Heart left ventricle (tissue), 16 donors: ENCODE measurements around the gene CDK4. TPM values are rescaled to one million over a fixed set of nuclear protein-coding genes. Genes with fewer than 3 reads are reported as not detected.

Experiments used
- ATAC-seq, 4 donors: fragments of 200-7000 bp; cut with Tn5 transposase; one replicate each; pipeline ENCODE4 v1.9.1; 2020 to 2022; ENCODE audit warnings: moderate library complexity in 4 of 4, mild to moderate bottlenecking in 3 of 4, moderate number of reproducible peaks in 1 of 4
- DNase-seq, 5 donors: peaks; one replicate each; pipeline ENCODE4 v3.0.0-alpha.2; 2020
- H3K27ac ChIP-seq, 12 donors: fragments of 200-600 bp; sonication (generic) in 4 of 12; one replicate each; pipeline versions ENCODE4 v1.5.0 to v1.8.0; 2016 to 2022; ENCODE audit warnings: mild to moderate bottlenecking in 2 of 12
- H3K27me3 ChIP-seq, 9 donors: fragments of 200-600 bp; sonication (generic) in 2 of 9; one replicate each; pipeline versions ENCODE4 v1.5.1 to v1.8.0; 2016 to 2022; ENCODE audit warnings: mild to moderate bottlenecking in 3 of 9
- H3K36me3 ChIP-seq, 9 donors: fragments of 200-600 bp; sonication (generic) in 2 of 9; one replicate each; pipeline versions ENCODE4 v1.5.0 to v1.8.0; 2018 to 2022; ENCODE audit warnings: mild to moderate bottlenecking in 2 of 9
- H3K4me1 ChIP-seq, 12 donors: fragments of 200-600 bp; sonication (generic) in 4 of 12; one replicate each; pipeline versions ENCODE4 v1.5.0 to v1.8.0; 2016 to 2022; ENCODE audit warnings: mild to moderate bottlenecking in 3 of 12
- H3K4me3 ChIP-seq, 12 donors: fragments of 200-600 bp; sonication (generic) in 4 of 12; one replicate each; pipeline versions ENCODE4 v1.5.0 to v1.8.0; 2017 to 2022; ENCODE audit warnings: mild to moderate bottlenecking in 9 of 12, moderate library complexity in 4 of 12
- H3K9me3 ChIP-seq, 12 donors: fragments of 200-600 bp; sonication (generic) in 4 of 12; one replicate each; pipeline versions ENCODE4 v1.5.0 to v1.8.0; 2016 to 2022; ENCODE audit warnings: mild to moderate bottlenecking in 1 of 12
- CTCF ChIP-seq, 12 donors: fragments of 200-600 bp; sonication (generic) in 4 of 12; IDR thresholded peaks; one replicate each; pipeline versions ENCODE4 v1.5.0 to v1.8.0; 2018 to 2022; ENCODE audit warnings: antibody characterized with exemption in 12 of 12, mild to moderate bottlenecking in 5 of 12
- POLR2A ChIP-seq, 2 donors: fragments of 450-650 bp; IDR thresholded peaks; one replicate each; pipeline ENCODE4 v1.6.1; 2017; ENCODE audit warnings: antibody characterized with exemption in 2 of 2, mild to moderate bottlenecking in 2 of 2, moderate library complexity in 2 of 2
- WGBS, 4 donors: extraction: QIAGEN DNeasy Blood & Tissue Kit in 2 of 4; methylation state at CpG; one replicate each; pipeline versions ENCODE4 v1.1.5 to v1.1.7; 2013 to 2018; 5-methylcytosine and 5-hydroxymethylcytosine counted together
- intact Hi-C, 10 donors: fragments of 100-400 bp; cut with DNase I; formaldehyde crosslinking; loops; one replicate each; pipeline versions ENCODE4 v1.11.1 to v1.14.2; 2022
- polyA plus RNA-seq, 2 donors: library from polyadenylated mRNA; stranded (reverse); fragments of 200-250 nt; gene quantifications; one replicate each; pipeline ENCODE4 v1.2.3, GENCODE V29; 2013
- total RNA-seq, 9 donors: library from RNA; depleted of rRNA in 2 of 9; stranded (reverse); fragments of >200 nt in 2 of 9; fragmentation: NEBNext Ultra II Directional in 3 of 9; extraction: Animal tissue kit (Norgen Biotek cat#: 25700) in 3 of 9; gene quantifications; one replicate each; pipeline versions ENCODE4 v1.1.0 to v1.2.4, GENCODE V29; 2016 to 2023
- donor health status: ischemic (EF 13 %, LVEDD 7.1; RV severe dilation, severe dysfunction).
- donor health status: healthy with polysubstance abuse.
- donor health status: DM: no; HTN: yes; CAD: no.
- donor health status: DM: no; HTN: no; CAD: no.
- donor health status: ischemic (EF 25% LVEDD 6.9; RV normal size, moderate dysfunction).
- donor health status: ischemic (EF 25% LVEDD 5.7; RV mildly dilated, moderate dysfunction).
- donor health status: healthy.
- donor health status: DM: yes; HTN: yes; CAD: no.
- donor health status: ischemic (EF 35%, LVEDD 5.7; RV mildly dilated, moderate dysfunction).
- donor health status: nonischemic (EF 11% LVEDD 7.7; RV severe dilation, severe dysfunction).
- donor health status: DM: yes; HTN: yes; CAD: no.
- donor health status: PGD.
- donor health status: ischemic (EF 29% LVEDD 5.4; RV normal size, mild dysfunction).
- donor health status: nonischemic (EF 23%, LVEDD 6.1; RV moderate dilation, normal function).

CDK4 gene
- total and polyA plus RNA-seq, 11 donors: 23.4 to 81.9 (median 50.2) TPM

GRCh38 chr12:57730336-57731067 is 21.6 kb downstream of the CDK4 start:
- ATAC-seq (no peak), DNase-seq (no peak)
- intact Hi-C loops: loop anchor here in 3 of 10 donors (10.0 kb wide), 2 partner anchors 96 to 146 kb away; partner anchors contain the start of gene B4GALNT1 (in 1 of the 3)
- no peak overlapping the region for H3K4me3 ChIP-seq
- H3K9me3 ChIP-seq: no peaks in the 10 kb centered on the region
- H3K27ac ChIP-seq: no peak overlapping the region
- peaks cover 0 to 75% (median 0%) of the 10 kb centered on the region in 9 donors for H3K36me3 ChIP-seq
- H3K4me1 ChIP-seq: peaks cover 0 to 30% (median 10%) of the 10 kb centered on the region in 12 donors
- peaks cover 0 to 41% (median 14%) of the 10 kb centered on the region in 9 donors for H3K27me3 ChIP-seq
- WGBS, 4 donors: 73 to 88% (median 80%) methylated on average over 13 of the region's 13 CpGs
- TF ChIP-seq POLR2A (IDR thresholded peaks at IDR 0.05): no peak
- no peak for TF ChIP-seq CTCF (IDR thresholded peaks at IDR 0.05)

GRCh38 chr12:57729321-57729844 is 22.7 kb downstream of the CDK4 start:
- no peak for DNase-seq
- TF ChIP-seq CTCF (IDR thresholded peaks at IDR 0.05) (no peak), POLR2A (IDR thresholded peaks at IDR 0.05) (no peak)
- WGBS, 4 donors: 41 to 56% (median 46%) methylated on average over 5 of the region's 5 CpGs
- H3K36me3 ChIP-seq: peaks cover 0 to 71% (median 0%) of the 10 kb centered on the region in 9 donors
- no peak overlapping the region for H3K27ac ChIP-seq
- no peak overlapping the region for H3K4me3 ChIP-seq
- peaks cover 0 to 30% (median 6%) of the 10 kb centered on the region in 9 donors for H3K27me3 ChIP-seq
- ATAC-seq: no peak
- intact Hi-C loops: no loop called here
- peaks cover 0 to 29% (median 9%) of the 10 kb centered on the region in 12 donors for H3K4me1 ChIP-seq
- no peaks in the 10 kb centered on the region for H3K9me3 ChIP-seq

GRCh38 chr12:57727758-57728395 is 24.2 kb downstream of the CDK4 start:
- Histone ChIP-seq H3K4me1 (peaks cover 0 to 29% (median 9%) of the 10 kb centered on the region in 12 donors), H3K36me3 (peaks cover 0 to 56% (median 0%) of the 10 kb centered on the region in 9 donors), H3K27me3 (peaks cover 0 to 20% (median 0%) of the 10 kb centered on the region in 9 donors), H3K27ac (peak overlapping the region in 6 of 12 donors; percentile 42 to 74 (median 71)), H3K4me3 (peak overlapping the region in 1 of 12 donors; percentile 70), H3K9me3 (no peaks in the 10 kb centered on the region)
- no peak for TF ChIP-seq CTCF (IDR thresholded peaks at IDR 0.05)
- TF ChIP-seq POLR2A (IDR thresholded peaks at IDR 0.05): no peak
- 50 to 60% (median 52%) methylated on average over 21 of the region's 21 CpGs for WGBS, 4 donors
- DNase-seq (peak in 2 of 5 donors; percentile 14 to 21), ATAC-seq (peak in 1 of 4 donors; percentile 1)
- intact Hi-C loops: no loop called here
